COLO668 (cell line): ENCODE data around the gene UBE2C.
A peak's percentile ranks its signal among the peaks of the same experiment; 100 is the strongest.

ENCODE experiments used
- DNase-seq: peaks from one replicate; lab custom pipeline; 2025; ENCODE audit not compliant: unreplicated experiment; lab: John Stamatoyannopoulos, UW

UBE2C gene

GRCh38 chr20:45857114-45857881 is 44.9 kb downstream of the UBE2C start, which contains the start of the genes ACOT8 and ZSWIM3:
Gene ACOT8, minus strand, starts transcription at chr20:45857392. Its CDS starts 77 bp downstream, at chr20:45857315.
Gene ZSWIM3, plus strand, starts transcription at chr20:45857614. Its CDS starts 212 bp downstream, at chr20:45857826.
- DNase-seq: peak; percentile 98

GRCh38 chr20:45857882-45858216 is 45.4 kb downstream of the UBE2C start:
- DNase-seq: peak; percentile 49

- no peak for DNase-seq
Measured at GRCh38 chr20:45859916-45860315, 47.5 kb downstream of the UBE2C start.

- DNase-seq: no peak
Measured at GRCh38 chr20:45860560-45861220, 48.2 kb downstream of the UBE2C start.

GRCh38 chr20:45861221-45862075 is 49.0 kb downstream of the UBE2C start:
- peak; percentile 79 for DNase-seq

- DNase-seq: no peak
Measured at GRCh38 chr20:45863543-45864470, 51.4 kb downstream of the UBE2C start.

- no peak for DNase-seq
Measured at GRCh38 chr20:45866454-45866853, 54.0 kb downstream of the UBE2C start.
